ENCODE results near the gene ST3GAL3.

Gene ST3GAL3

DNA sequence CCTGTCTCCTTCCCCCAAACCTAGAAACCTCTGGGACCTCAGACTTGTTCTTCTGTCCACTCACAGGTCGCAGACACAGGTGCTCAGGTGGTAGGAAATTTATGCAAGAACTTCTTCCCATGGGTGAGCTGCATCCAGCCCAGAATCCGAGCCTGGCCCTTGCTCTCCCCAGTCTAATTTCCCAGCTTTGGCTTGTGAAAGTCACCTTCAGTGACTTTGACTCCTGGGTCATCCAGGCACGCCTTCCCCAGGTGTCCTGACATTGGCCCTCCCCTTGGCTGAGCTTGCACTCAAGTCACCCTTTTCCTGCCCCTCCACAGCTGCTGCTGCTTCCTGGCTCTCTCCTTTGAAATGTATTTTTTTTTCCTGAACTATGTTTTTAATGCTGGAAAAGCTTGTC lies 246.0 kb downstream of the ST3GAL3 start:
- H3K4me3 ChIP-seq (ENCODE audit: low read depth, low read length), result no peak overlapping the region
- TF ChIP-seq, protein P1, sequence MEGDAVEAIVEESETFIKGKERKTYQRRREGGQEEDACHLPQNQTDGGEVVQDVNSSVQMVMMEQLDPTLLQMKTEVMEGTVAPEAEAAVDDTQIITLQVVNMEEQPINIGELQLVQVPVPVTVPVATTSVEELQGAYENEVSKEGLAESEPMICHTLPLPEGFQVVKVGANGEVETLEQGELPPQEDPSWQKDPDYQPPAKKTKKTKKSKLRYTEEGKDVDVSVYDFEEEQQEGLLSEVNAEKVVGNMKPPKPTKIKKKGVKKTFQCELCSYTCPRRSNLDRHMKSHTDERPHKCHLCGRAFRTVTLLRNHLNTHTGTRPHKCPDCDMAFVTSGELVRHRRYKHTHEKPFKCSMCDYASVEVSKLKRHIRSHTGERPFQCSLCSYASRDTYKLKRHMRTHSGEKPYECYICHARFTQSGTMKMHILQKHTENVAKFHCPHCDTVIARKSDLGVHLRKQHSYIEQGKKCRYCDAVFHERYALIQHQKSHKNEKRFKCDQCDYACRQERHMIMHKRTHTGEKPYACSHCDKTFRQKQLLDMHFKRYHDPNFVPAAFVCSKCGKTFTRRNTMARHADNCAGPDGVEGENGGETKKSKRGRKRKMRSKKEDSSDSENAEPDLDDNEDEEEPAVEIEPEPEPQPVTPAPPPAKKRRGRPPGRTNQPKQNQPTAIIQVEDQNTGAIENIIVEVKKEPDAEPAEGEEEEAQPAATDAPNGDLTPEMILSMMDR (IDR thresholded peaks at IDR 0.05; ENCODE audit: low read depth, low read length), result no peak
- TF ChIP-seq, protein P2, sequence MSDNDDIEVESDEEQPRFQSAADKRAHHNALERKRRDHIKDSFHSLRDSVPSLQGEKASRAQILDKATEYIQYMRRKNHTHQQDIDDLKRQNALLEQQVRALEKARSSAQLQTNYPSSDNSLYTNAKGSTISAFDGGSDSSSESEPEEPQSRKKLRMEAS (IDR thresholded peaks at IDR 0.05; ENCODE audit: low read depth, low read length), result no peak
- no peak for TF ChIP-seq POLR2A (IDR thresholded peaks at IDR 0.05; ENCODE audit: extremely low read depth, insufficient read length)
- no peak for TF ChIP-seq MYC (IDR thresholded peaks at IDR 0.05; ENCODE audit: low read depth, low read length)
- no peak for DNase-seq (ENCODE audit: low read depth)

DNA sequence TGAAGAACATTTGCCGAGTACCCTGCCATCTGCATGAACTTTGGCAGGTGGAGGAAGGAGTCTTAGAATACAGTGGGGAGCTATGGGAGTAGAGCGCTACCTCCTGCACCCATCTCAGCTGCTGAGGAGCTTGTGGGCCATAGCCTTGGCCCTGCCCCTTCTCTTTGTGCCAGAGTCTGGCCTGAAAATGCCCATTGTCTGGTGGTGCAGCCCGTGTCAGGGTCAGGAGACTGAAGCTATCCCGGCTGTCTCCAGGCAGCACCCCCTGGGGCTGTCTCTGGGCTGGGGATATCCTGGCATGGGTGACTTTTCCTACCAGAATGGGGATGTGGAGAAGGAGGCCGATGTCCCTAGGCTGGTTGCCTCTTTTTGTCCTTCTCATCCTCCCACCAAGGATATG lies 246.7 kb downstream of the ST3GAL3 start:
- no peak overlapping the region for H3K4me3 ChIP-seq (ENCODE audit: low read depth, low read length)

DNA sequence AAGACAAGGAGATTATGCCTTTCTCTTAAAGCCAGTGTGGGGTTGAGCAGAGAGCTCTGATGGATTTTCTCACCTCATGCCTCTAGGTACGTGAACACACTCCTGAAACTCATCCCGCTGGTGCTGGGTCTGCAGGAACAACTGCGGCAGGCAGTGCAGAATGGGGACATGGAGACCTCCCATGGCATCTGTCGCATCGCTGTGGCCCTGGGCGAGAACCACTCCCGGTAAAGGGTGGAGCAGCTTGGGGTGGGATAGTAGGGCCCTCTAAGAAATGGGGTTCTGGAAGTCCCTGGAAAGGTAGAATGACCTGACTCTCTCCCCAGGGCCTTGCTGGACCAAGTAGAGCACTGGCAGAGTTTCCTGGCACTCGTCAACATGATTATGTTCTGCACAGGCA lies 248.9 kb downstream of the ST3GAL3 start:
- TF ChIP-seq, protein P2 (IDR thresholded peaks at IDR 0.05; ENCODE audit: low read depth, low read length), result no peak
- TF ChIP-seq, protein P1 (IDR thresholded peaks at IDR 0.05; ENCODE audit: low read depth, low read length), result no peak
- TF ChIP-seq MYC (IDR thresholded peaks at IDR 0.05; ENCODE audit: low read depth, low read length), result no peak
- TF ChIP-seq POLR2A (IDR thresholded peaks at IDR 0.05; ENCODE audit: extremely low read depth, insufficient read length), result no peak
- no peak for DNase-seq (ENCODE audit: low read depth)
- no peak overlapping the region for H3K4me3 ChIP-seq (ENCODE audit: low read depth, low read length)

More for the DNA sequence above, 246.7 kb downstream of the ST3GAL3 start:
- DNase-seq (ENCODE audit: low read depth), result no peak
- TF ChIP-seq POLR2A (IDR thresholded peaks at IDR 0.05; ENCODE audit: extremely low read depth, insufficient read length) (no peak), MYC (IDR thresholded peaks at IDR 0.05; ENCODE audit: low read depth, low read length) (no peak)
- TF ChIP-seq, protein P1 (IDR thresholded peaks at IDR 0.05; ENCODE audit: low read depth, low read length), result no peak
- TF ChIP-seq, protein P2 (IDR thresholded peaks at IDR 0.05; ENCODE audit: low read depth, low read length), result no peak

DNA sequence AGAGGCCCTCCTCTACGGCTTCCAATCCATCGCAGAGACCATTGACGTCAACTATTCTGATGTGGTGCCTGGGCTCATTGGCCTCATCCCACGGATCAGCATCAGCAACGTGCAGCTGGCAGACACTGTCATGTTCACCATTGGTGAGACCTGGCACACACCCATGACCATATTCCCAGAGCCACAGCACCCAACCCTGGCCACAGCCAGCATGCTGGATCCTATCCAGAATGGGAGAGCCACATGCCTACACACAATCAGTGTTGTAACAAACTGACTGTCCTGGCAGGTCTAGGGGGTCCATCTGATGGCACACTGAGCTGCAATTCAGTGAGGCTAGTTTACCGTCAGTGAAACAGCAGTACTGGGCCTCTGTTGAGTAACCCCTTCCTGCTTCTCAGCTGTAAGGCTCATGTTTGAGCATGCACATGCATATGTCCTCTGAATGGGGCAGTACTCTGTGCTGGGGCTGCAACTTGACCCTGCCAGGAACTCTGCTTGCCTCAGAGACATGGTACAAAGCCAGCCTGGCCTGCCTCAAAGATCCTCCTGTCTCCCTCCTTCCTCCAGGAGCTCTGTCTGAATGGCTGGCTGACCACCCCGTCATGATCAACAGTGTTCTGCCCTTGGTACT lies 250.2 kb downstream of the ST3GAL3 start:
- no peak overlapping the region for H3K4me3 ChIP-seq (ENCODE audit: low read depth, low read length)
- no peak for DNase-seq (ENCODE audit: low read depth)
- TF ChIP-seq POLR2A (IDR thresholded peaks at IDR 0.05; ENCODE audit: extremely low read depth, insufficient read length), result no peak
- TF ChIP-seq, protein P1 (IDR thresholded peaks at IDR 0.05; ENCODE audit: low read depth, low read length), result no peak
- TF ChIP-seq MYC (IDR thresholded peaks at IDR 0.05; ENCODE audit: low read depth, low read length), result no peak
- TF ChIP-seq, protein P2 (IDR thresholded peaks at IDR 0.05; ENCODE audit: low read depth, low read length), result no peak

DNA sequence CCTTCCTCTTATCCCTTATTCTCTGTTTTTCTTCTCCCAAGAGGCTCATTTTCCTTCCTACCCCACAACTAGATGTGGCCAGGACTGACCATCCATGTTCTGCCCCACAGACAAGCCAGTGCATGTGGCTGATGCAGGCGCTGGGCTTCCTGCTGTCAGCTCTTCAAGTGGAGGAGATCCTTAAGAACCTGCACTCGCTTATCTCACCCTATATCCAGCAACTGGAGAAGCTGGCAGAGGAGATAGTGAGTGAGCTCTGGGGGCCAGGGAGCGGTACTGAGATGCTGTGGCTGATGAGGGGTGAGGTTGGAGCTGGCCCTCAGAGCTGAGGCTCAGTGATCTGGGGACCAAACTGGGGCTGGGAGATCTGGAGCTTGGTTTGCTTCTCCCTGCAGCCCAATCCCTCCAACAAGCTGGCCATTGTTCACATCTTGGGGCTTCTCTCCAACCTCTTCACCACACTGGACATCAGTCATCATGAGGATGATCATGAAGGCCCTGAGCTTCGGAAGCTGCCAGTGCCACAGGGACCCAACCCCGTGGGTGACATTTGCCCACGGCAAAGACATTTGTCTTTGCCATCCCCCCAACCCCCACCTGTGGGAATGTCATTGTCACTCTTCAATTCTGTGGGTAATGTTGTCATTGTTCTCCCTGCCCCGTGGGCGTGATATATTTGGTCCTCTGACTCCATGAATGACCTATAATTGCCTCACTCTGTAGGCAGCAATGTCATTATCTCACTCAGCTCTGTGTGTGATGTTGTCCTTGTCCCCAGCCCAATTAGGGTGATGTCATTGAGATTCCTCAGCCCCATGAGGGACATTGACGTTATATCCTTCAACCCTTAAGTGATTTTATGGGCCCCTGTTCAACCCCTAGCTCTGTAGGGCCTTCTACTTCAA lies 251.3 kb downstream of the ST3GAL3 start:
- TF ChIP-seq POLR2A (IDR thresholded peaks at IDR 0.05; ENCODE audit: extremely low read depth, insufficient read length) (no peak), MYC (IDR thresholded peaks at IDR 0.05; ENCODE audit: low read depth, low read length) (no peak)
- TF ChIP-seq, protein P1 (IDR thresholded peaks at IDR 0.05; ENCODE audit: low read depth, low read length), result no peak
- TF ChIP-seq, protein P2 (IDR thresholded peaks at IDR 0.05; ENCODE audit: low read depth, low read length), result no peak
- DNase-seq (ENCODE audit: low read depth), result no peak
- H3K4me3 ChIP-seq (ENCODE audit: low read depth, low read length), result no peak overlapping the region

Measured in NB4 (cell line).